GM12878 (cell line): ENCODE data around the gene TECTA.

Experiments used
- BCL11A ChIP-seq: IDR thresholded peaks from 2 replicates; pipeline ENCODE4 v1.6.1; 2011; ENCODE audit warnings: low read depth, low read length
- CEBPB ChIP-seq, 2 experiments: fragments of 150-350 bp in 1 of 2; IDR thresholded peaks; 2 replicates each; pipeline ENCODE4 v1.6.1; 2012 to 2014; ENCODE audit warnings: low read depth in 2 of 2, low read length in 2 of 2, borderline replicate concordance in 1 of 2, inconsistent platforms in 1 of 2
- PBX3 ChIP-seq: IDR thresholded peaks from 2 replicates; pipeline ENCODE4 v1.6.1; 2011; ENCODE audit warnings: mild to moderate bottlenecking, low read depth, low read length, moderate library complexity; ENCODE audit not compliant: insufficient replicate concordance
- POLR2AphosphoS5 ChIP-seq: IDR thresholded peaks from 2 replicates; pipeline ENCODE4 v1.6.1; 2011; ENCODE audit warnings: mild to moderate bottlenecking, low read length, inconsistent platforms

GRCh38 chr11:121191818-121192217 lies 90.8 kb downstream of the TECTA start:
- no peak for TF ChIP-seq CEBPB (IDR thresholded peaks at IDR 0.05; ENCODE audit: borderline replicate concordance in 1 of 2, low read depth in 2 of 2, low read length in 2 of 2)
- no peak for TF ChIP-seq POLR2AphosphoS5
- TF ChIP-seq PBX3 = no peak
- no peak for TF ChIP-seq BCL11A
